Kidney glomerular epithelial cell (primary cell): ENCODE measurements around the gene NBEAL2.

Experiments
- DNase-seq: peaks from one replicate; lab custom pipeline; 2025; lab: John Stamatoyannopoulos, UW

The NBEAL2 gene

GRCh38 chr3:46946416-46946815, 33.0 kb upstream of the NBEAL2 start:
- DNase-seq: no peak

- peak; percentile 48 for DNase-seq
Measured at GRCh38 chr3:46946856-46947545, 32.5 kb upstream of the NBEAL2 start.

- DNase-seq: no peak
Measured at GRCh38 chr3:46947546-46947901, 31.9 kb upstream of the NBEAL2 start.

- peak; percentile 45 for DNase-seq
Measured at GRCh38 chr3:46947981-46948791, 31.3 kb upstream of the NBEAL2 start.

- no peak for DNase-seq
Measured at GRCh38 chr3:46948830-46949671, 30.4 kb upstream of the NBEAL2 start.

- no peak for DNase-seq
Measured at GRCh38 chr3:46950177-46950576, 29.3 kb upstream of the NBEAL2 start.

- DNase-seq: no peak
Measured at GRCh38 chr3:46950650-46951241, 28.7 kb upstream of the NBEAL2 start.

- DNase-seq: no peak
Measured at GRCh38 chr3:46952813-46953212, 26.7 kb upstream of the NBEAL2 start.

- DNase-seq: no peak
Measured at GRCh38 chr3:46953234-46954010, 26.0 kb upstream of the NBEAL2 start.

- no peak for DNase-seq
Measured at GRCh38 chr3:46954178-46954577, 25.3 kb upstream of the NBEAL2 start.

- DNase-seq: no peak
Measured at GRCh38 chr3:46955157-46955556, 24.3 kb upstream of the NBEAL2 start.

GRCh38 chr3:46955801-46956259, 23.6 kb upstream of the NBEAL2 start:
- no peak for DNase-seq

- no peak for DNase-seq
Measured at GRCh38 chr3:46957092-46957820, 22.2 kb upstream of the NBEAL2 start.

- no peak for DNase-seq
Measured at GRCh38 chr3:46958467-46959160, 20.9 kb upstream of the NBEAL2 start.

- DNase-seq: no peak
Measured at GRCh38 chr3:46959161-46959511, 20.3 kb upstream of the NBEAL2 start.

GRCh38 chr3:46960081-46960701, 19.3 kb upstream of the NBEAL2 start:
- DNase-seq: no peak

GRCh38 chr3:46960835-46961234, 18.6 kb upstream of the NBEAL2 start:
- no peak for DNase-seq

- no peak for DNase-seq
Measured at GRCh38 chr3:46962427-46962826, 17.0 kb upstream of the NBEAL2 start.

- no peak for DNase-seq
Measured at GRCh38 chr3:46962990-46963389, 16.5 kb upstream of the NBEAL2 start.
